ENCODE measurements around the gene AKR1C1. TPM values are rescaled to one million over a fixed set of nuclear protein-coding genes. Genes with fewer than 3 reads are reported as not detected.

Gene AKR1C1
- total and polyA plus RNA-seq, 2 of the 13 experiments (the other 11 are each of a cell fraction or from before 2014, with no cell fraction given), result 948 to 2,238 TPM

DNA sequence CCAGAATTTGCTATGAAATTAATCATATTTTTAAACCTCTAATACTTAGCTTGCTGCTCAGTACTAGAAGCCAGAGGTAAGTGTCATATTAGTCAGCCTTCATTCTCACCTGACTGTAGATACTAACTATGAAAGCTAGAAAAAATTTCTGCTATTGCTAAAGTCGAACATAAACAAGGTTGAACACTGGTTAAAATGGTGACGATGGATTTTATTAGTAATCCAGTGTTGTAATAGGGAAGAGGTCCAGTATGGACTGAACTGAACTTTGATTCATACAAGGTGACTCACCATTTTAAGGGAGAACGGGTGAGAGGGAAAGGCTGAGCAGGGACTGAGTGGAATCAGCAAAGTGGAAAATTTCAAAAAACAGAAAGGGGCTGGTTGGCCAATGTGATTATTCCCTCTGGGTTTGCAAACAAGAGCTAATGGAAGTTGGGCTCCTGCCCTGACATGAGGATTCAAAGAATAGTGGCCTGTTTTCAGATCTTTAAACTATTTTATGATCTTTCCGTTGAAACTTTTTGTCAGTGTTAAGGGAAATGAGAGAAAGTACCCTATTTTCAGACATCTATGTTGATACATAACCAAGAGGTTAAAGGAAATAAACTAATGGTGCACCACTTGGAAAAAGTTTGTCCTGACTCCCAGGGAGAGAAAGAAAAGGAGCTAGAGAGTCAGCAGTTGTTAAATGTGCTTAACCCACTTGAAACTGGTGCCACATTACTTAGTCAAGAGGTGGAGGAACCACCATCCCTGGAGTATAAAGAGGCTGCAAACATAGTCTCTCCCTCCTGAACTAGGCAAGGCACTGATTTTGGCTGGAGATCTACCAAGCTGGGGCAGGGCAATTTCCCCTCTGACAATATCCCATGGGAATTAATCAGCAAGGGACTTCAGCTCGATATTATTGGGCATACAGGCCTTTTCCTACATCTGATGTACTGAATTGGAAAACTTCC lies 15.3 kb upstream of the AKR1C1 start (continued):
- no peak for TF ChIP-seq MLLT10 (CRISPR knock-in tag; IDR thresholded peaks at IDR 0.05)
- peak; percentile 18; the same call in 1 of the 2 replicates for TF ChIP-seq TGIF2 (CRISPR knock-in tag; IDR thresholded peaks at IDR 0.05)
- TF ChIP-seq HDAC2 (CRISPR knock-in tag; IDR thresholded peaks at IDR 0.05), result peak; percentile 73
- no peak for TF ChIP-seq ZNF761 (CRISPR knock-in tag; conservative IDR thresholded peaks at IDR 0.05)
- no peak for TF ChIP-seq ATF1 (CRISPR knock-in tag; IDR thresholded peaks at IDR 0.05)
- peak in 1 of 2 experiments; percentile 70; a peak in 2 of 4 replicates for TF ChIP-seq ATF4 (CRISPR knock-in tag; IDR thresholded peaks at IDR 0.05)
- TF ChIP-seq ZNF792 (CRISPR knock-in tag; IDR thresholded peaks at IDR 0.05), result 0 out of 2 replicates have a peak, but pooled peaks have one; percentile 46
- TF ChIP-seq, protein P1, sequence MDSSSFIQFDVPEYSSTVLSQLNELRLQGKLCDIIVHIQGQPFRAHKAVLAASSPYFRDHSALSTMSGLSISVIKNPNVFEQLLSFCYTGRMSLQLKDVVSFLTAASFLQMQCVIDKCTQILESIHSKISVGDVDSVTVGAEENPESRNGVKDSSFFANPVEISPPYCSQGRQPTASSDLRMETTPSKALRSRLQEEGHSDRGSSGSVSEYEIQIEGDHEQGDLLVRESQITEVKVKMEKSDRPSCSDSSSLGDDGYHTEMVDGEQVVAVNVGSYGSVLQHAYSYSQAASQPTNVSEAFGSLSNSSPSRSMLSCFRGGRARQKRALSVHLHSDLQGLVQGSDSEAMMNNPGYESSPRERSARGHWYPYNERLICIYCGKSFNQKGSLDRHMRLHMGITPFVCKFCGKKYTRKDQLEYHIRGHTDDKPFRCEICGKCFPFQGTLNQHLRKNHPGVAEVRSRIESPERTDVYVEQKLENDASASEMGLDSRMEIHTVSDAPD (CRISPR knock-in tag; IDR thresholded peaks at IDR 0.05), result no peak
- TF ChIP-seq ZNF34 (CRISPR knock-in tag; IDR thresholded peaks at IDR 0.05; ENCODE audit: borderline replicate concordance), result no peak
- TF ChIP-seq EP300 (IDR thresholded peaks at IDR 0.05; ENCODE audit: low read depth in 2 of 2, low read length in 2 of 2), result peak; percentile 62 to 97; a peak in 3 of 4 replicates
- peak; percentile 91 for TF ChIP-seq EP300 (CRISPR knock-in tag; IDR thresholded peaks at IDR 0.05; ENCODE audit: borderline replicate concordance)
- TF ChIP-seq NCOR1 (IDR thresholded peaks at IDR 0.05; ENCODE audit: borderline replicate concordance, low read length), result peak; percentile 92; the same call in 1 of the 2 replicates
- TF ChIP-seq ZNF83 (CRISPR knock-in tag; IDR thresholded peaks at IDR 0.05; ENCODE audit: borderline replicate concordance), result no peak
- no peak for TF ChIP-seq ZBTB7A (CRISPR knock-in tag; IDR thresholded peaks at IDR 0.05)
- TF ChIP-seq GATAD2A (CRISPR knock-in tag; IDR thresholded peaks at IDR 0.05), result peak; percentile 95
- peak; percentile 90 for TF ChIP-seq MBD4 (IDR thresholded peaks at IDR 0.05; ENCODE audit: borderline replicate concordance, low read length)
- TF ChIP-seq ZNF20 (CRISPR knock-in tag; IDR thresholded peaks at IDR 0.05), result no peak
- peak; percentile 99 for TF ChIP-seq MED1 (CRISPR knock-in tag; IDR thresholded peaks at IDR 0.05)
- TF ChIP-seq NCOA1 (CRISPR knock-in tag; IDR thresholded peaks at IDR 0.05), result no peak
- TF ChIP-seq, protein P2, sequence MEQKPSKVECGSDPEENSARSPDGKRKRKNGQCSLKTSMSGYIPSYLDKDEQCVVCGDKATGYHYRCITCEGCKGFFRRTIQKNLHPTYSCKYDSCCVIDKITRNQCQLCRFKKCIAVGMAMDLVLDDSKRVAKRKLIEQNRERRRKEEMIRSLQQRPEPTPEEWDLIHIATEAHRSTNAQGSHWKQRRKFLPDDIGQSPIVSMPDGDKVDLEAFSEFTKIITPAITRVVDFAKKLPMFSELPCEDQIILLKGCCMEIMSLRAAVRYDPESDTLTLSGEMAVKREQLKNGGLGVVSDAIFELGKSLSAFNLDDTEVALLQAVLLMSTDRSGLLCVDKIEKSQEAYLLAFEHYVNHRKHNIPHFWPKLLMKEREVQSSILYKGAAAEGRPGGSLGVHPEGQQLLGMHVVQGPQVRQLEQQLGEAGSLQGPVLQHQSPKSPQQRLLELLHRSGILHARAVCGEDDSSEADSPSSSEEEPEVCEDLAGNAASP (CRISPR knock-in tag; IDR thresholded peaks at IDR 0.05; ENCODE audit: borderline replicate concordance), result peak; percentile 88
- no peak for TF ChIP-seq SNAI1 (CRISPR knock-in tag; IDR thresholded peaks at IDR 0.05; ENCODE audit: borderline replicate concordance)
- TF ChIP-seq ZNF652 (CRISPR knock-in tag; IDR thresholded peaks at IDR 0.05; ENCODE audit: borderline replicate concordance, low read depth), result peak; percentile 32; the same call in 1 of the 2 replicates
- TF ChIP-seq ZNF326 (CRISPR knock-in tag; IDR thresholded peaks at IDR 0.05; ENCODE audit: borderline replicate concordance), result no peak
- no peak for TF ChIP-seq GMEB1 (CRISPR knock-in tag; IDR thresholded peaks at IDR 0.05; ENCODE audit: borderline replicate concordance)
- TF ChIP-seq CEBPB (IDR thresholded peaks at IDR 0.05; ENCODE audit: borderline replicate concordance, low read depth, low read length), result peak; percentile 82
- peak; percentile 79 for TF ChIP-seq NFIC (IDR thresholded peaks at IDR 0.05; ENCODE audit: low read length)

Data from HepG2 (cell line).